ENCODE data around the gene CFAP410. TPM values are rescaled to one million over a fixed set of nuclear protein-coding genes. Genes with fewer than 3 reads are reported as not detected.

CFAP410 gene
- total RNA-seq, 2 donors from 2014 or later, result 19.8 to 21.4 TPM

GRCh38 chr21:44321846-44322450 lies 17.2 kb downstream of the CFAP410 start:
- intact Hi-C loops (cut with DNase I), result no loop called here
- H3K27ac ChIP-seq, result no peak overlapping the region
- no peak overlapping the region for H3K4me3 ChIP-seq
- peaks cover 20% of the 10 kb centered on the region for H3K36me3 ChIP-seq
- TF ChIP-seq CTCF (IDR thresholded peaks at IDR 0.05), result no peak
- no peak overlapping the region for H3K9ac ChIP-seq (ENCODE audit: low read depth in 2 of 2, low read length in 2 of 2)
- H3K4me1 ChIP-seq, result no peaks in the 10 kb centered on the region
- no peaks in the 10 kb centered on the region for H3K27me3 ChIP-seq
- DNase-seq, result no peak
- H3K9me3 ChIP-seq, result no peaks in the 10 kb centered on the region

GRCh38 chr21:44320847-44321246 lies 18.3 kb downstream of the CFAP410 start:
- intact Hi-C loops (cut with DNase I), result no loop called here
- Histone ChIP-seq H3K9ac (ENCODE audit: low read depth in 2 of 2, low read length in 2 of 2) (no peak overlapping the region), H3K9me3 (no peaks in the 10 kb centered on the region), H3K4me1 (no peaks in the 10 kb centered on the region), H3K27me3 (no peaks in the 10 kb centered on the region), H3K27ac (no peak overlapping the region), H3K36me3 (peaks cover 20% of the 10 kb centered on the region), H3K4me3 (no peak overlapping the region)
- DNase-seq, result no peak
- no peak for TF ChIP-seq CTCF (IDR thresholded peaks at IDR 0.05)

- H3K36me3 ChIP-seq, result peaks cover 18% of the 10 kb centered on the region
- H3K27me3 ChIP-seq, result no peaks in the 10 kb centered on the region
- no peak for TF ChIP-seq CTCF (IDR thresholded peaks at IDR 0.05)
- H3K27ac ChIP-seq, result no peak overlapping the region
- DNase-seq, result no peak
- no peaks in the 10 kb centered on the region for H3K4me1 ChIP-seq
- no peak overlapping the region for H3K4me3 ChIP-seq
- H3K9ac ChIP-seq (ENCODE audit: low read depth in 2 of 2, low read length in 2 of 2), result no peak overlapping the region
- intact Hi-C loops (cut with DNase I), result no loop called here
- H3K9me3 ChIP-seq, result no peaks in the 10 kb centered on the region
Observed at GRCh38 chr21:44319407-44320065, 19.7 kb downstream of the CFAP410 start.

- Histone ChIP-seq H3K36me3 (peaks cover 15% of the 10 kb centered on the region), H3K9ac (ENCODE audit: low read depth in 2 of 2, low read length in 2 of 2) (no peak overlapping the region), H3K4me3 (no peak overlapping the region), H3K27me3 (no peaks in the 10 kb centered on the region), H3K9me3 (no peaks in the 10 kb centered on the region), H3K4me1 (no peaks in the 10 kb centered on the region), H3K27ac (no peak overlapping the region)
- TF ChIP-seq CTCF (IDR thresholded peaks at IDR 0.05), result no peak
- intact Hi-C loops (cut with DNase I), result no loop called here
- DNase-seq, result no peak
Observed at GRCh38 chr21:44318489-44319285, 20.5 kb downstream of the CFAP410 start.

- intact Hi-C loops (cut with DNase I), result no loop called here
- Histone ChIP-seq H3K36me3 (peaks cover 21% of the 10 kb centered on the region), H3K9ac (ENCODE audit: low read depth in 2 of 2, low read length in 2 of 2) (no peak overlapping the region), H3K9me3 (no peaks in the 10 kb centered on the region), H3K27me3 (no peaks in the 10 kb centered on the region), H3K4me1 (no peaks in the 10 kb centered on the region), H3K4me3 (no peak overlapping the region), H3K27ac (no peak overlapping the region)
- no peak for DNase-seq
- no peak for TF ChIP-seq CTCF (IDR thresholded peaks at IDR 0.05)
Observed at GRCh38 chr21:44317871-44318270, 21.3 kb downstream of the CFAP410 start.

All from colonic mucosa (tissue), 4 donors.